Measurements from ENCODE around the gene HAVCR2.

DNA sequence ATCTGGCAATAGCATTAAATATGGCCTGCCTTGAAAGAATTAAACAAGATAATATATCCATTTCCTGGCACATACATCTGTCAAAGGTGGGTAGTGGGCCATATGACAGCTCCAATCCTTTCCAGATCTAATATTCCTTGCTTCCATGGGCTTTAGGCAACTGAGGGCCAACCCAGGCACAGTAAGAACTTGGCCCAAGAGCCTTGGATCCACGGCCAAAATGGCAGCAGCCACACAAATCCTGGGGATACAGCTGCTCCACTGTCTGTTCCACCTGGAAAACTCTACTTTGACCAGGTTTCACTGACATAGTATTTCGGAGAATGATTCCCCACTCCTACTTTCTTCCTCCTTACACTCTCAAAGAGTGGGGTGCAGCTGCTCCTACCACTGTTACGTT, 63.2 kb downstream of the HAVCR2 start:
- TF ChIP-seq, protein P1, sequence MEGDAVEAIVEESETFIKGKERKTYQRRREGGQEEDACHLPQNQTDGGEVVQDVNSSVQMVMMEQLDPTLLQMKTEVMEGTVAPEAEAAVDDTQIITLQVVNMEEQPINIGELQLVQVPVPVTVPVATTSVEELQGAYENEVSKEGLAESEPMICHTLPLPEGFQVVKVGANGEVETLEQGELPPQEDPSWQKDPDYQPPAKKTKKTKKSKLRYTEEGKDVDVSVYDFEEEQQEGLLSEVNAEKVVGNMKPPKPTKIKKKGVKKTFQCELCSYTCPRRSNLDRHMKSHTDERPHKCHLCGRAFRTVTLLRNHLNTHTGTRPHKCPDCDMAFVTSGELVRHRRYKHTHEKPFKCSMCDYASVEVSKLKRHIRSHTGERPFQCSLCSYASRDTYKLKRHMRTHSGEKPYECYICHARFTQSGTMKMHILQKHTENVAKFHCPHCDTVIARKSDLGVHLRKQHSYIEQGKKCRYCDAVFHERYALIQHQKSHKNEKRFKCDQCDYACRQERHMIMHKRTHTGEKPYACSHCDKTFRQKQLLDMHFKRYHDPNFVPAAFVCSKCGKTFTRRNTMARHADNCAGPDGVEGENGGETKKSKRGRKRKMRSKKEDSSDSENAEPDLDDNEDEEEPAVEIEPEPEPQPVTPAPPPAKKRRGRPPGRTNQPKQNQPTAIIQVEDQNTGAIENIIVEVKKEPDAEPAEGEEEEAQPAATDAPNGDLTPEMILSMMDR (conservative IDR thresholded peaks at IDR 0.05; ENCODE audit: low read depth, low read length), result no peak
- no peak for TF ChIP-seq EZH2 (IDR thresholded peaks at IDR 0.05; ENCODE audit: low read length, unreplicated experiment)
